ENCODE results near the gene FBXW12.

DNA sequence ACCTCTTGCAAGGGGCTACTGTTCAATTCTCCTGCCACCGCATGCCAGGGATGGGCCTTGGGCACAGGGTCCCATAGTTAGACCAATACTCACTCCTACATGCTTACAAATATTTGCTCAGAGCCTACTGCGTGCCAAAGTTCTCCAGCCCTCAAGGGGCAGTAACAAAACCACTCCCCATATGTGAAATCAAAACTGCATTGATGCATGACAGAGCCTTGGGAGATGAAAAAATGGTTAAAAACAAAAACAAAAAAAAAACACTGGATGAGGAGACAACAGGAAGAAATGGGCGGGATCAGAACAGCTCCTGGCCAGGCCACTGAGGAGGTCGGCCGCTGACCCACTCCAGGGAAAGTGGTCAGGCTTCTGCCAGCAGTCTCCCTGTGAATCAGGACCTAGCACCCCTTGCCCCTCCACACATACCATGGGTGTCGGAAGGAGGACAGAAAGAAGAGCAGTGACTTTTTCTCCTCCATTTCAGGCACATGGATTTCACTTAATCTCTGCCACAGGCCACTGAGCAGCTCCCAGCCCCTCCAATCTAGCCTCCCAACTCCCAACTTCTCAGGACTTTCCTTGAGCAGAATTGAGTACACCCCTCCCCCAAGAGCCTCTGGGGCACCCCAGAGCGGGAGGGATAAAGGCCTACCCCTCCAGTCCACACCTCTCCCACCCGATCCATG is 55.1 kb downstream of the FBXW12 start:
- TF ChIP-seq SP1 (IDR thresholded peaks at IDR 0.05) (no peak), TARDBP (IDR thresholded peaks at IDR 0.05) (no peak), BHLHE40 (IDR thresholded peaks at IDR 0.05; ENCODE audit: borderline replicate concordance) (no peak)

All from HEK293T (cell line).